ENCODE data around the gene ZXDC. TPM values are rescaled to one million over a fixed set of nuclear protein-coding genes. Genes with fewer than 3 reads are reported as not detected.
A peak's percentile ranks its signal among the peaks of the same experiment; 100 is the strongest.

The ZXDC gene
- total RNA-seq, 2 donors from 2014 or later = 30.5 to 31.6 TPM

DNA sequence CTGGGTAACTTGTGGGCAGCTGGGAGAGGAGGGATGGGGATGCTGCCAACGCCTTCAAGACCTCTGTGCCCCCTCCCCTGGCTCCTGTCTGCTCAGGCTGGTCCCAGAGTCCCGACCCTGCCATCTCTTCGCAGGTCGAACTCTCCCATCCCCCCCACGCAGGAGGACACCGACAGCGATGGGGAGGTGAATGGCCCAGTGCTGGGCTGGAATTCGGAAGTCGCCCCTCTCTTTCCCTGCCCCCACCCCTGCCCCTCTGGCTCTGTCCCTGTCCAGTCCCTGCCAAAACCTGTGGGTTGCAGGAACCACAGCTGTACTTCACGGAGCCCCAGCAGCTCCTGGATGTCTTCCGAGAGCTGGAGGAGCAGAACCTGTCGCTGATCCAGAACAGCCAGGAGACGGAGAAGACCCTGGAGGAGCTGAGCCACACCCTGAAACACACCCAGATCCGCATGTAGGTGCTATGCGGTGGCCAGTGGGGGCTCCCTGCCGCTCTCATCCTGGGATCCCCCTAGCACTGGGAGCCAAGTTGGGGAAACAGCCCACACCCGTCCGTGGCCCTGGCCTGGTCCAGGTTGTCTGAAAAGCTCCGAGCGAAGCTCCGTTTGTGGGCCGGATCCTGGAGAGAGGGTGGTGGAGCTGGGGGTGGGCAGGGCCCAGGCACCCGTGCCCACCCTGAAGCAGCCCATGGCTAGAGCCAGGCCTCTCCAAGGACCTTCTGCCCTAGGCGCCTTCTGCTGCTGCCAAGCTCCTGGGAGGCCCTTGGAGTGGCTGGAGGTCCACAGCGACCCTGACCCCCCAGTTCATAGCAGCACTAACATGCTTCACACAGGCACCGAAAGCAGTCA is 52.3 kb downstream of the ZXDC start:
- Histone ChIP-seq H3K9me3 (ENCODE audit: control insufficient read depth, low read length) (peaks cover 5% of the 10 kb centered on the region), H3K4me3 (ENCODE audit: low read length) (no peak overlapping the region), H3K9ac (ENCODE audit: extremely low read depth, low read length, poor library complexity, severe bottlenecking) (no peak overlapping the region), H3K27me3 (ENCODE audit: control insufficient read depth, insufficient read depth, low read length, poor library complexity, severe bottlenecking) (no peaks in the 10 kb centered on the region), H3K27ac (ENCODE audit: low read depth, low read length) (no peak overlapping the region), H3K4me1 (ENCODE audit: control insufficient read depth, insufficient read depth, low read length) (no peaks in the 10 kb centered on the region), H3K36me3 (ENCODE audit: control insufficient read depth, insufficient read depth, low read length) (no peaks in the 10 kb centered on the region)
- peaks cover 20% of the 10 kb centered on the region for H3K9me3 Mint-ChIP-seq
- no peak for DNase-seq
- H3K36me3 Mint-ChIP-seq (ENCODE audit: low read depth) = no peaks in the 10 kb centered on the region
- H3K4me1 Mint-ChIP-seq = peaks cover 6% of the 10 kb centered on the region
- TF ChIP-seq, protein P1, sequence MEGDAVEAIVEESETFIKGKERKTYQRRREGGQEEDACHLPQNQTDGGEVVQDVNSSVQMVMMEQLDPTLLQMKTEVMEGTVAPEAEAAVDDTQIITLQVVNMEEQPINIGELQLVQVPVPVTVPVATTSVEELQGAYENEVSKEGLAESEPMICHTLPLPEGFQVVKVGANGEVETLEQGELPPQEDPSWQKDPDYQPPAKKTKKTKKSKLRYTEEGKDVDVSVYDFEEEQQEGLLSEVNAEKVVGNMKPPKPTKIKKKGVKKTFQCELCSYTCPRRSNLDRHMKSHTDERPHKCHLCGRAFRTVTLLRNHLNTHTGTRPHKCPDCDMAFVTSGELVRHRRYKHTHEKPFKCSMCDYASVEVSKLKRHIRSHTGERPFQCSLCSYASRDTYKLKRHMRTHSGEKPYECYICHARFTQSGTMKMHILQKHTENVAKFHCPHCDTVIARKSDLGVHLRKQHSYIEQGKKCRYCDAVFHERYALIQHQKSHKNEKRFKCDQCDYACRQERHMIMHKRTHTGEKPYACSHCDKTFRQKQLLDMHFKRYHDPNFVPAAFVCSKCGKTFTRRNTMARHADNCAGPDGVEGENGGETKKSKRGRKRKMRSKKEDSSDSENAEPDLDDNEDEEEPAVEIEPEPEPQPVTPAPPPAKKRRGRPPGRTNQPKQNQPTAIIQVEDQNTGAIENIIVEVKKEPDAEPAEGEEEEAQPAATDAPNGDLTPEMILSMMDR (conservative IDR thresholded peaks at IDR 0.05) = no peak
- no peak overlapping the region for H3K4me3 Mint-ChIP-seq
- H3K27me3 Mint-ChIP-seq (ENCODE audit: insufficient read depth) = no peaks in the 10 kb centered on the region
- 80 to 89% methylated on average over 15 to 26 of the region's 26 CpGs for WGBS, 2 experiments (ENCODE audit: insufficient coverage in 1 of 2, insufficient read length in 1 of 2)
- H3K27ac Mint-ChIP-seq = no peak overlapping the region

DNA sequence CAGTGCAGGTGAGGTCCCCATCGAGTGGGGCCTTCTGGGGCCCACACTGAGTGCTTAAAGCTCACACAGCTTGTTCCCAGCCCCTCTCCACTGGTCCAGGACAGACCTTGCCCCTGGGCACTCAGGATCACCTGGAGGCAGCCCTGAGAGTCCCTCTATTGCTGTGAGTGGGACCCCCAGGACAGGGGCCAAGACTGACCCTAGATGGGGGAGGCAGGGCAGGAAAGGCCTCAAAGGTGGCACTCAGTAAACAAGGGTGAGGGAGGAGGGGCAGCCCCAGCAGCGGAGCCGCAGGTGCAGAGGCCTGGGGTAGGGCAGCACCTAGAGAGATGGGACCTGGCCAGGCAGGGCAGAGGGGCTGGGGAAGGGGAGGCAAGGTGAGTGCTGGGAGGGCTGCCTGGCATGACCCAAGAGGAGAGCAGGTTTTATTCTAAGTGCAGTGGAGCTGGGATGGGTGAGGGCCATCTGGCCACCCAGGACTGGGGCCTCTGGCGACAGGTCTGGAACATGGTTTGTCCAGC is 53.1 kb downstream of the ZXDC start:
- Histone ChIP-seq H3K27me3 (ENCODE audit: control insufficient read depth, insufficient read depth, low read length, poor library complexity, severe bottlenecking) (no peaks in the 10 kb centered on the region), H3K4me1 (ENCODE audit: control insufficient read depth, insufficient read depth, low read length) (no peaks in the 10 kb centered on the region), H3K9ac (ENCODE audit: extremely low read depth, low read length, poor library complexity, severe bottlenecking) (no peak overlapping the region), H3K4me3 (ENCODE audit: low read length) (no peak overlapping the region), H3K36me3 (ENCODE audit: control insufficient read depth, insufficient read depth, low read length) (no peaks in the 10 kb centered on the region), H3K27ac (ENCODE audit: low read depth, low read length) (no peak overlapping the region), H3K9me3 (ENCODE audit: control insufficient read depth, low read length) (peaks cover 5% of the 10 kb centered on the region)
- peak; percentile 44 for DNase-seq
- no peak overlapping the region for H3K4me3 Mint-ChIP-seq
- TF ChIP-seq, protein P1 (conservative IDR thresholded peaks at IDR 0.05) = no peak
- 89 to 92% methylated on average over 2 to 4 of the region's 4 CpGs for WGBS, 2 experiments (ENCODE audit: insufficient coverage in 1 of 2, insufficient read length in 1 of 2)
- H3K27me3 Mint-ChIP-seq (ENCODE audit: insufficient read depth) = no peaks in the 10 kb centered on the region
- no peak overlapping the region for H3K27ac Mint-ChIP-seq
- no peaks in the 10 kb centered on the region for H3K36me3 Mint-ChIP-seq (ENCODE audit: low read depth)
- peaks cover 19% of the 10 kb centered on the region for H3K9me3 Mint-ChIP-seq
- H3K4me1 Mint-ChIP-seq = peaks cover 6% of the 10 kb centered on the region

DNA sequence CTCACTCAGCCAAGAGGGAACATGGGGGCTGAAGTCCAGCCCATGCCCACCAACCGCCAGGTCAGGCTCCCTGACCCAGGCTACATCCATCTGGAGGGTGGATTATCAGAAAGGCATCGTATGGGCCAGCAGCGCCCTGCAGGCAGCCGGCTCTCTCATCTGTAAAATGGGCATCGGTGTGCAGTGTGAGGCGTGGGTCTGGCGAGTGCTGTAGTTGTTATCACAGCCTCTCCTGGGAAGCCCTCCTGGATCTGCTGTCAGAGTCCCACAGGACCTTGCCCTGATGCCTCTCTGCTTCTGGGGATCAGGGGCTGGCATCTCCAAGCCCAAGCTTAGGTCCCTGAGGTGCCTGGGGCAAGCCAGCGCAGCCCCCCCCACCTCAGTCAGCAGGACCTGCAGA is 53.6 kb downstream of the ZXDC start:
- WGBS, 2 experiments (ENCODE audit: insufficient coverage in 1 of 2, insufficient read length in 1 of 2) = 86 to 98% methylated on average over 6 to 8 of the region's 8 CpGs
- no peaks in the 10 kb centered on the region for H3K27me3 Mint-ChIP-seq (ENCODE audit: insufficient read depth)
- Histone ChIP-seq H3K4me1 (ENCODE audit: control insufficient read depth, insufficient read depth, low read length) (no peaks in the 10 kb centered on the region), H3K9ac (ENCODE audit: extremely low read depth, low read length, poor library complexity, severe bottlenecking) (no peak overlapping the region), H3K27me3 (ENCODE audit: control insufficient read depth, insufficient read depth, low read length, poor library complexity, severe bottlenecking) (no peaks in the 10 kb centered on the region), H3K27ac (ENCODE audit: low read depth, low read length) (no peak overlapping the region), H3K9me3 (ENCODE audit: control insufficient read depth, low read length) (peaks cover 5% of the 10 kb centered on the region), H3K36me3 (ENCODE audit: control insufficient read depth, insufficient read depth, low read length) (no peaks in the 10 kb centered on the region), H3K4me3 (ENCODE audit: low read length) (no peak overlapping the region)
- TF ChIP-seq, protein P1 (conservative IDR thresholded peaks at IDR 0.05) = no peak
- peaks cover 14% of the 10 kb centered on the region for H3K9me3 Mint-ChIP-seq
- no peak for DNase-seq
- H3K27ac Mint-ChIP-seq = no peak overlapping the region
- peaks cover 6% of the 10 kb centered on the region for H3K4me1 Mint-ChIP-seq
- no peaks in the 10 kb centered on the region for H3K36me3 Mint-ChIP-seq (ENCODE audit: low read depth)
- H3K4me3 Mint-ChIP-seq = no peak overlapping the region
